HG03280 (cell line): Measurements from ENCODE around the gene CACNA1C.

Experiments
- ATAC-seq: cut with Tn5 transposase; IDR thresholded peaks from one replicate; pipeline ENCODE4 v1.9.1; 2021; ENCODE audit warnings: mild to moderate bottlenecking, moderate library complexity; ENCODE audit not compliant: unreplicated experiment

Gene CACNA1C

GRCh38 chr12:2052826-2053678 lies at the start of gene CACNA1C:
CACNA1C (plus strand) TSS chr12:2052987; CDS start chr12:2053563, 576 bp downstream.
- ATAC-seq = no peak

- peak; percentile 18 for ATAC-seq
Observed at GRCh38 chr12:2003676-2004112, 49.1 kb upstream of the CACNA1C start.

GRCh38 chr12:2004113-2004929 lies 48.5 kb upstream of the CACNA1C start, which contains the start of gene DCP1B:
DCP1B (minus strand) TSS chr12:2004457; CDS start chr12:2004431, 26 bp downstream.
- ATAC-seq = peak; percentile 98

GRCh38 chr12:2008677-2009076 lies 44.1 kb upstream of the CACNA1C start:
- ATAC-seq = no peak

- ATAC-seq = no peak
Observed at GRCh38 chr12:2009623-2010022, 43.2 kb upstream of the CACNA1C start.

GRCh38 chr12:2011643-2012607 lies 40.9 kb upstream of the CACNA1C start:
- ATAC-seq = no peak

GRCh38 chr12:2013086-2013485 lies 39.7 kb upstream of the CACNA1C start:
- no peak for ATAC-seq

- no peak for ATAC-seq
Observed at GRCh38 chr12:2013527-2014223, 39.1 kb upstream of the CACNA1C start.

GRCh38 chr12:2014231-2014630 lies 38.6 kb upstream of the CACNA1C start:
- no peak for ATAC-seq

- ATAC-seq = no peak
Observed at GRCh38 chr12:2016862-2017545, 35.8 kb upstream of the CACNA1C start.

GRCh38 chr12:2017546-2018337 lies 35.0 kb upstream of the CACNA1C start:
- ATAC-seq = no peak

GRCh38 chr12:2018391-2018790 lies 34.4 kb upstream of the CACNA1C start:
- no peak for ATAC-seq

GRCh38 chr12:2019126-2019525 lies 33.7 kb upstream of the CACNA1C start:
- ATAC-seq = no peak

- no peak for ATAC-seq
Observed at GRCh38 chr12:2020511-2020910, 32.3 kb upstream of the CACNA1C start.

GRCh38 chr12:2023365-2023764 lies 29.4 kb upstream of the CACNA1C start:
- no peak for ATAC-seq

GRCh38 chr12:2027351-2027750 lies 25.4 kb upstream of the CACNA1C start:
- no peak for ATAC-seq

- ATAC-seq = no peak
Observed at GRCh38 chr12:2029851-2030250, 22.9 kb upstream of the CACNA1C start.

- ATAC-seq = no peak
Observed at GRCh38 chr12:2032506-2032905, 20.3 kb upstream of the CACNA1C start.
